SK-N-SH treated with all-trans-retinoic acid at 6 μM for 48 hours (cell line): ENCODE measurements around the gene CIDEC.

ENCODE experiments used
- ARNTL ChIP-seq: fragments of 450-650 bp; formaldehyde crosslinking; IDR thresholded peaks from 2 replicates; pipeline ENCODE4 v1.5.0; 2020; ENCODE audit warnings: low read depth, mild to moderate bottlenecking, moderate library complexity, borderline replicate concordance
- CREB5 ChIP-seq: fragments of 250-450 bp; sonication (Bioruptor Pico); IDR thresholded peaks from 2 replicates; pipeline ENCODE4 v1.5.1; 2020; ENCODE audit warnings: low read depth, mild to moderate bottlenecking, moderate library complexity
- OSR1 ChIP-seq: fragments of 250-450 bp; sonication (Bioruptor Pico); IDR thresholded peaks from 2 replicates; pipeline ENCODE4 v1.8.0; 2022; ENCODE audit warnings: moderate library complexity, mild to moderate bottlenecking, inconsistent platforms
- PATZ1 ChIP-seq: fragments of 250-450 bp; sonication (Bioruptor Pico); IDR thresholded peaks from 2 replicates; pipeline ENCODE4 v1.8.0; 2020; ENCODE audit warnings: mild to moderate bottlenecking, moderate library complexity, borderline replicate concordance
- RARB ChIP-seq: fragments of 250-450 bp; sonication (Bioruptor Pico); IDR thresholded peaks from 2 replicates; pipeline ENCODE4 v1.8.0; 2021; ENCODE audit warnings: mild to moderate bottlenecking, moderate library complexity
- TCF4 ChIP-seq: fragments of 250-450 bp; sonication (Bioruptor Pico); IDR thresholded peaks from 2 replicates; pipeline ENCODE4 v1.8.0; 2021; ENCODE audit warnings: mild to moderate bottlenecking, moderate library complexity, borderline replicate concordance
- TOX ChIP-seq: fragments of 250-450 bp; sonication (Bioruptor Pico); IDR thresholded peaks from 2 replicates; pipeline ENCODE4 v1.8.0; 2021; ENCODE audit warnings: mild to moderate bottlenecking, moderate library complexity, borderline replicate concordance
- ZFP3 ChIP-seq: fragments of 250-450 bp; sonication (Bioruptor Pico); IDR thresholded peaks from 2 replicates; pipeline ENCODE4 v1.5.0; 2020; ENCODE audit warnings: mild to moderate bottlenecking, moderate library complexity
- ZFP30 ChIP-seq: fragments of 450-650 bp; formaldehyde crosslinking; IDR thresholded peaks from 2 replicates; pipeline ENCODE4 v1.5.0; 2022; ENCODE audit warnings: mild to moderate bottlenecking, moderate library complexity
- ZNF565 ChIP-seq: fragments of 450-650 bp; formaldehyde crosslinking; conservative IDR thresholded peaks from 2 replicates; pipeline ENCODE4 v1.5.0; 2020; ENCODE audit warnings: low read depth, mild to moderate bottlenecking, moderate library complexity
- ZNF70 ChIP-seq: fragments of 450-650 bp; formaldehyde crosslinking; IDR thresholded peaks from 2 replicates; pipeline ENCODE4 v1.5.0; 2020; ENCODE audit warnings: mild to moderate bottlenecking, moderate library complexity
- TF ChIP-seq, protein P1 (sequence below): fragments of 250-450 bp; sonication (Bioruptor Pico); IDR thresholded peaks from 2 replicates; pipeline ENCODE4 v1.5.1; 2021; ENCODE audit warnings: mild to moderate bottlenecking, moderate library complexity
- TF ChIP-seq, protein P2 (sequence below): fragments of 250-450 bp; sonication (Bioruptor Pico); IDR thresholded peaks from 2 replicates; pipeline ENCODE4 v1.8.0; 2021; ENCODE audit warnings: low read depth, mild to moderate bottlenecking, moderate library complexity, borderline replicate concordance

DNA sequence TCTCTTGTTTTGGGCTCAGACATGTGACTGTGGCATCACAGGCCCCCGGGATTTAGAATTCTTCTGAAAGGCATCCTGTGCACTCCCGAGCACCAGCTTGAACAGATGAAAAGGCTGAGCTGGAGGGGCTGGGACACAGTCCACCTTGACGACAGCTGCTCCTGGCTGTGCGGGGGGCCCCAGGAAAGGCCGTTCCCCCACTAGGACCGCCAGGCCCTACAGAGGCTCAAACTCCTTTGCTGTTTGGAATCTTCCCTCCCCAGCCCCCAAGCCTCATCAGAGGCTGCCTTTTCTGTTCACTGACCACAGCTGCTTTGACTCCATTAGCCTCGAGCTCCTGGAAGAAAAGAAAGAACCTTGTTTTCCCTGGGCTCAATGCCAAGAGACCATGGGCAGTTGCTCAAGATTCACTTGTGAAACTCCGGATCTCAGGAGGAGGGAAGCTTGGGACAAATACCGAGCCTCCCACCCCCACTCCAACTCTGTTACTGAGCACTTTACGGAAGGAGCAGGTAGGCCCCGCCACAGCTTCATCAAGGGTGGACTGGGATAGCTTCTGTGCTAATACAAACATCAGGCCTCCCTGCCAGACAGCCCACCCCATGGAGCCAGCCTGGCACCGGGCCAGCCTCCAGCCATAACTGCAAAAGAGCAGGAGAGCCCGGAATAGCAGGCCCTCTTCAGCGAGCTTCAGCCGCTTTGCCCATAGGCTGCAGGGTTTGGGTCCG is 15.7 kb downstream of the CIDEC start:
- TF ChIP-seq CREB5 (CRISPR knock-in tag) (no peak), ZFP3 (CRISPR knock-in tag) (no peak), PATZ1 (CRISPR knock-in tag) (no peak), TOX (no peak), ZFP30 (CRISPR knock-in tag) (no peak), RARB (CRISPR knock-in tag) (no peak), OSR1 (CRISPR knock-in tag) (no peak), ZNF70 (CRISPR knock-in tag) (no peak), ARNTL (no peak), TCF4 (CRISPR knock-in tag) (no peak), ZNF565 (CRISPR knock-in tag) (no peak)
- TF ChIP-seq, protein P1, sequence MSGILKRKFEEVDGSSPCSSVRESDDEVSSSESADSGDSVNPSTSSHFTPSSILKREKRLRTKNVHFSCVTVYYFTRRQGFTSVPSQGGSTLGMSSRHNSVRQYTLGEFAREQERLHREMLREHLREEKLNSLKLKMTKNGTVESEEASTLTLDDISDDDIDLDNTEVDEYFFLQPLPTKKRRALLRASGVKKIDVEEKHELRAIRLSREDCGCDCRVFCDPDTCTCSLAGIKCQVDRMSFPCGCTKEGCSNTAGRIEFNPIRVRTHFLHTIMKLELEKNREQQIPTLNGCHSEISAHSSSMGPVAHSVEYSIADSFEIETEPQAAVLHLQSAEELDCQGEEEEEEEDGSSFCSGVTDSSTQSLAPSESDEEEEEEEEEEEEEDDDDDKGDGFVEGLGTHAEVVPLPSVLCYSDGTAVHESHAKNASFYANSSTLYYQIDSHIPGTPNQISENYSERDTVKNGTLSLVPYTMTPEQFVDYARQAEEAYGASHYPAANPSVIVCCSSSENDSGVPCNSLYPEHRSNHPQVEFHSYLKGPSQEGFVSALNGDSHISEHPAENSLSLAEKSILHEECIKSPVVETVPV (CRISPR knock-in tag): no peak
- TF ChIP-seq, protein P2, sequence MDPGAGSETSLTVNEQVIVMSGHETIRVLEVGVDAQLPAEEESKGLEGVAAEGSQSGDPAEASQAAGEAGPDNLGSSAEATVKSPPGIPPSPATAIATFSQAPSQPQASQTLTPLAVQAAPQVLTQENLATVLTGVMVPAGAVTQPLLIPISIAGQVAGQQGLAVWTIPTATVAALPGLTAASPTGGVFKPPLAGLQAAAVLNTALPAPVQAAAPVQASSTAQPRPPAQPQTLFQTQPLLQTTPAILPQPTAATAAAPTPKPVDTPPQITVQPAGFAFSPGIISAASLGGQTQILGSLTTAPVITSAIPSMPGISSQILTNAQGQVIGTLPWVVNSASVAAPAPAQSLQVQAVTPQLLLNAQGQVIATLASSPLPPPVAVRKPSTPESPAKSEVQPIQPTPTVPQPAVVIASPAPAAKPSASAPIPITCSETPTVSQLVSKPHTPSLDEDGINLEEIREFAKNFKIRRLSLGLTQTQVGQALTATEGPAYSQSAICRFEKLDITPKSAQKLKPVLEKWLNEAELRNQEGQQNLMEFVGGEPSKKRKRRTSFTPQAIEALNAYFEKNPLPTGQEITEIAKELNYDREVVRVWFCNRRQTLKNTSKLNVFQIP (CRISPR knock-in tag): no peak
